Stimulated activated CD4-positive, alpha-beta T cell treated with anti-CD3 and anti-CD28 coated beads, Interleukin-2, amount 100 ng/mL, for 4 hours (primary cell): ENCODE measurements around the gene CNTNAP4.

Experiments
- DNase-seq: peaks from one replicate; pipeline ENCODE4 v3.0.0-alpha.2; 2020; ENCODE audit warnings: low read depth

The CNTNAP4 gene

DNA sequence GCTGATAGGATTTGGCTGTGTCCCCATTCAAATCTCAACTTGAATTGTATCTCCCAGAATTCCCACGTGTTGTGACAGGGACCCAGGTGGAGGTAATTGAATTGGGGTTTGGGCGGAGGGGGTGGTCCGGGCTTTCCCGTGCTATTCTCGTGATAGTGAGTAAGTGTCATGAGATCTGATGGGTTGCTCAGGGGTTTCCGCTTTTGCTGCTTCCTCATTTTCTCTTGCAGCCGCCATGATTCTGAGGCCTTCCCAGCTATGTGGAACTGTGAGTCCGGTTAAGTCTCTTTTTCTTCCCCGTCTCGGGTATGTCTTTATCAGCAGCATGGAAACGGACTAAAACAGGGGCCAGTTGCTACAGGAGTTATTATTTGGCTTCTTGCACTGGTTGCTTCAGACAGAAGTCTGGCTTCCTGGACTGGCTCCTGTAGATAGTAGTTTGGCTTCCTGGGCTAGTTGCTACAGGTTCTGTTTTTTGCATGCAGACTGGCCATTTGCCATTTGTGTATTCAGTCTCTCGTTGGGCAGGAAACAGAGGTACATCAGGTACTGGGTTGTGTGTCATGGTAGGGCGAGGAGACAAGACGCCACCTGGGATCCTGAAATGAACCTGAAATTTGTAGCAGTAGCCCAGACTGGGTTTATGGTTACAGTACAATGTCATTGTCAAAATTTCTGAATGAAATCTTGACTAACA is 32.6 kb downstream of the CNTNAP4 start:
- DNase-seq = no peak

DNA sequence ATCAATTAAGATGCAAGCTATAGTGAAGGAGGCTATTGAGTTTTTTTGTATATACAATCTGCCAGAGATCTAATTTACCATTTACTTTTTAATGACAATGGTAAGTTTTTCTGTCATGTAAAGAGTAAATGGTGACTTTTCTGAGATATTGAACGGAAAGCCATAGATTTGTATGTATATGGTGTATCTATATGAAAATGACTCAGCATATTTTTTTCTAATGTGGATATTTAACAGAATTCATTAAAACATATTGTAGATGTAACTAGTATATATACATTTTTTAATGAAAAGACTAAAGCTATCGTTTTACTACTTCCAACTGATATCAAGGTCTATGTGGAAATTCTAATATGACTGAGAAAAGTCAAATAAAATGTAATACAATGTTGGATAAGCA is 34.1 kb downstream of the CNTNAP4 start:
- DNase-seq = no peak

DNA sequence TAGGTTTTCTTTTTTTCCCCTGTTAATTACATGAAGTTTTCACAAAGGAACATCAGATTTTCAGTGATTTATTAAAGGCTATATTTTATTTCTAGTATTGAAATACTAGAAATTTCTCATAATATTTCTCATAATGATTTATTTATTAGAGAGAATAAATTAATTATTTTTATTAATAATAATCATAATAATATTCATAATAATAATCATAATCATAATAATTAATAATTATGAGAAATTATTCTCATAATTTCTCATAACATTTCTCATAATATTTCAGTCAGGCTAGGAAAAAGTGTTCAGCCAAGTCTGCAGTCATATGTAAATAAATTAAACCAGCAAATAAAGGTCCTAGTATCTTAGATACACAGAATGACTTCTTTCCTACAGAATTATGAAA is 41.4 kb downstream of the CNTNAP4 start:
- DNase-seq = no peak

DNA sequence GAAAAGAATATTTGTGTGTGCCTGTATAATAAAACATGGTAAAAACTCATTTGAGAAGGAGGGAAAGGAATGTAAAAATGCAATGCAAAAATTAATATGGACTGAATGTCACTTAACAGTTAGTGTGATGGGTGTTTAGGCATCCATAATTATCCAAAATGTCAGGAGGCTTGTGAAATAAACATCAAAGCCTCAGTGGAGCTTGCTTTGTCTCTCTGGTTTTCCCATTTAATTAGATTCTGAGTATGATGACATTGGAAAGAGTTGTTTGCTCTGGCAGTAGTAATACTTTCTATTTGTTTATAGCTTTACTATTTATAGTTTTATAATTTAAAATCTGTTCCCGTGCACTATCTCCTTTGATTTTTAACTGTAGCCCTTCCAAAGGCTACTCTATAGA is 51.9 kb downstream of the CNTNAP4 start:
- DNase-seq = no peak

DNA sequence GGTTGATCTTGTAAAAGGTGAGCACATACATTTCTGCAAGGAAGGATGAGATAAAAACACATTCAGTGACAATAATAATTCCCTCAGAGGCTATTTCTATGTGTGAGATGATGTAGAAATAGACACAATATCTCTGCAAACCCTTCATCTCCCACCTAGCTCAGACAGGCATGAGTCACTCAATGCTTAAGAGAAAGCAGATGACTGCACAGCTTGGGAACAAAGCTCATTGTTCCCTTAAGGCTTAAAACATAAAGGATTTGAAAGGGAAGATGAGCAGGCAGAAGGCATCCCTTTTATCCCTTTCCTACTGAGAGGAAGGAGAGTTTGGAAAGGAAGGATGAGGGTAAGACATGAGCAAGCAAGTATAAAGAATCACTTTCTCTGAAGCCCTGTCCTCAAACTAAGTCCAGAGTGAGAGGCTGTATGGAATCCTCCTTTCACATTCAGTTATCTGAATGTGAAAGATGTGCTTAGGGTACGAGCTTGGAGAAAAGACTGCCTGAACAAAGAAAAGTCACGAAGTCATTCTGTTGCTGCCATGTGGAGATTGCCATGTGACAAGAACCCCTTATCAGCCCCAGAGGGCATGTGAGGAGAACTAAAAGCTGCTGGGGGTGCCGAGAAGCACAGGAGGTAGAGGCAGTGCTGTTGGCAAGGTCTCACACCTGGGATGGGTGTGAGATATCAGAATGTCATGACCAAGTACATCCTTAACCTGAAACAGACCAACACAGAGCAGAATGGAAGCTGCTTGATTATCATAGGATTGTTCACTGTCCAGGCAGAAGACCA is 58.2 kb downstream of the CNTNAP4 start:
- no peak for DNase-seq

DNA sequence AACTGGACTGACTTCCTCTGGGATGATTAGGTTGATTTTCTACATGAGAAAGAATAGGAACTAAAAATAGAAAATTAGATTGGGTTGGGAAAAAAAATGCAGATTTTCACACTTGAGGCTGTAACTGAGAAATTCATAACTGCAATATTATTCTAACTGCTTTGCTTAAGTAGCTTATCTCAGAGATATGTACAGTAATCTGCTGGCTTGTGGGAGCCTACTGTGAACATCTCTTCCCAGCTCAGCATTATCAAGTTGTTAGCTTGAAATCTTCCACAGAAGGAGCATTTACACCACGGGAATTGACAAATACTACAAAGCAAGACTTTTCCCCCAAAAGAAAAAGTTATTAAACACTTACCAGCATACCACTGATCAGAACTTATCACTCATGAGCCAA is 58.9 kb downstream of the CNTNAP4 start:
- DNase-seq = no peak

DNA sequence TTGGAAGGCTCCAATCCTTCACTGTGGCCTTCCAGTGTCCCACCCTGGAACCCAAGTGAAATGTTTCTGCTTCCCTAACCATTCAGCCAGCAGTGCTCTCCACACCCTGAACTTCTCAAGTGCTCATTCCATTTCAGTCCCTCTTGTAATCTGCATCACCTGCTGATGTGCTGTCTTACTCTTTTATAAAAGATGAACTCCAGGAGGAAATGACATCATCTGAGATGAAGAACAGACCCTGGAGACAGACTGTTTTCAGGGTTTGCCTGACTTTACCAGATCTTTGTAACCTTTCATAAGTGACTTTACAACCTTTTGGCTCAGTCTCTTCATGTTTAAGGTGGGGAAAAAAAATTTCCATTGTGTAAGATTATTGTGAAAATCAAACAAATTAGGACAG is 61.3 kb downstream of the CNTNAP4 start:
- DNase-seq = no peak

DNA sequence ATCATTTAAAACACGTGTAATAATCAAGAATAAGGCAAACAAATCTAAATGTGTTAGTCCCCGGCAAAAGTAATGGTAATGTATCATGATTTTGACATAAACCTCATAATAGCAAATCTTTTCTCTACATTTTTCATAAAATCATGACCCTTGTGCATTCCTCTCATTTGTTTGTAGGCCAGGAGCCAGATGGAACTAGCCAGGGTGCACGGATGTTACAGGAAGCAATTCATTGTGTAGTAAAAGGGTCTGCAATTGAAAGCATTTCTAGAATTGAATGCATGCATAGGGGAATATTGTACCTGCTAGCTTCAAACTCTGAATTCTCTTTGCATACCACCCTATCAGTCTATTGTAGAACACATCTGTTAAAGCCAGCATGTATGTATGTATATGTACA is 66.6 kb downstream of the CNTNAP4 start:
- DNase-seq = no peak

DNA sequence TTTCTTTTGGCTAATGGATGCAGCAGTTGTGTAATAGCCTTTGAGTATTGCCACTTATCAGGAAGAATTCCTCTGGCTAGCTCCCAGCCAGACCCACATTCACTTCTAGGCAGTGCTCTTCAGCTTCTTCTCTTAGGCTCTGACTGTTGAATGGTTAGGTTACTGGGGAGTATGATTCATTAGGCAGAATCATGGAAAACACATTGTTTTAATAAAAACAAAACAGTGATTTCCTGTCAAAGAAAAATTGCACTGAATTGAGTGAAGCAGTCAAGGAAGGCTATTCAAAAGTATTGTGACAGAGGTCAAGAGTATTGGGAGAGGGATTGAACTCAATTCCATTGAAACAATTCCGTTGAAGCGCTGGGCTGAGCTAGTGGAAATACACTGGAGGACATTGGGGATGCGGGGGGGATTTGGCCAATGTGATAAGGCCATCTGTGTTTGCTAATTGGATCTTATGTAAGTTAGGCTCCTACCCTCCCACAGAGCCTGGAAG is 68.0 kb downstream of the CNTNAP4 start:
- no peak for DNase-seq

DNA sequence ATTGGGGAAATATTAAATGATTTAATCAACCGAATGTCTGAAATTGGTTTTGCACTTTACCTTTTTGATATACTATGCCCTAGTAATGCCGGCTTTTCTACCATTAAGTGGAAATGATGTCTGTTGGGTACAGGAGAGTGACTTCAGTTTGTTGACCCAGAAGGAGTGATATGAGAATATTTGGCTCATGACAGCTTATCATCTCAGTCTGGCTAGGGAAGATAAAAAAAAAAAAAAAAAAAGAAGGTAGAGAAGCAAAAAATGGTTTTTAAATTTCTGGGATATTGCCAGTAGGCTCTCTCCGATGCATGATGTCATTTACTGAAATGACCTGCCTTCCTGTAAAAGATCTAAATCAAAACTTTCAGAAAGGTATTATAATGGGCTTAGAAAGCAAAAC is 69.0 kb downstream of the CNTNAP4 start:
- DNase-seq = no peak

DNA sequence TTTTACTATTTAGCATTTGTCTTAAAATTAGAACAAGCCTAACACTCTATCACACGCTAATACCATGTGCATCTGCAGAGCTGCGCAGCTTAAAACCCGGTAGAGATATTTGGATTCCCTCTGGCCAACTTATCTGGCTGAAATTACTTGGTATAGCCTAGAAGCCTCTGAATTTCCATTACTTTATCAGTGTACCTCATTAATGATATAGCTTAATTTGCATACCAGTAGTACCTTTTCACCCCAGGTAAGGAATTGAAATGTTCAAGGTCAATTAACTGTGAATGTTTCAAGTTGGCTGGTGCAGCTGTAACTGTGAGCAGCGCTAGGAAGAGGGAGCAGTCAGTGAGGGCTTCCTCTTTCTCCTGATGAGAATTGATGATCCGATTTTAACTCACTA is 74.2 kb downstream of the CNTNAP4 start:
- no peak for DNase-seq

DNA sequence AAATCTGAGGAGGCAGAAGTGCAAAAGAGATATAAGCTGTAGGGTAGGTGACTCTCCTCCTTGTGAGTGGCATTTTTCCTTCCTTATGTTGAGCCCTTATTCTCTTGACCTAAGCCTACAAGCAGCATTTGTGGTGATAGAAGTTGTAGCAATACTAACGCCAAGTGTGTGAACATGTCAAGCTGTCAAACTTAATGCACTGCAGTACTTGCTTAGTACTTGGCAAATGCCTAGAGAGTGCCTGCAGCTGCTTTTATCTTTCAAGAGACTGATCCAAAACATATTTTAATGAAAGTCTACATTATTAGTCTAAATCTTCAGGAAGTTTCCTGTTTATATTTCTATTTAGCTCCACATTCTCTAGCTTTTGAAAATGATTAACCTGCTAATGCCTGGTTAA is 83.2 kb downstream of the CNTNAP4 start:
- DNase-seq = no peak

DNA sequence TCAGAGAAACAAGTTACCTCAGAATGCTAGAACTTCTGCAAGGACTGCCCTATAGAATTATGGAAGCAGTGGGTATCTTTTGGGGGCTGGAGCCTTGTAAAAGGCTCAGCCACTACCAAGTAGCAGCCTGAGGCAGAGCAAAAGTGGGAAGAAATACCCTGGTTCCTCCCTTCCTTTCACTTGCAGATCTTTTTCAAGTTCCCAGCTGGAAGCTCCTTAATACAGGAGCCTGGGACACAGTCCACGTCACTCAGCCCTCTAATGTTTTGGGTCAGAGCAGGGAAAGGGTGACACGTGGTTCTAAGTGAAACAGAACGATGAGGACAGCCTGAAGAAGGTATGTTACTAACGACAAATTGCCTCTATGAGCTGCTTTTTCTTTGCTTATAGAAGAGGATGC is 93.1 kb downstream of the CNTNAP4 start:
- DNase-seq = no peak

DNA sequence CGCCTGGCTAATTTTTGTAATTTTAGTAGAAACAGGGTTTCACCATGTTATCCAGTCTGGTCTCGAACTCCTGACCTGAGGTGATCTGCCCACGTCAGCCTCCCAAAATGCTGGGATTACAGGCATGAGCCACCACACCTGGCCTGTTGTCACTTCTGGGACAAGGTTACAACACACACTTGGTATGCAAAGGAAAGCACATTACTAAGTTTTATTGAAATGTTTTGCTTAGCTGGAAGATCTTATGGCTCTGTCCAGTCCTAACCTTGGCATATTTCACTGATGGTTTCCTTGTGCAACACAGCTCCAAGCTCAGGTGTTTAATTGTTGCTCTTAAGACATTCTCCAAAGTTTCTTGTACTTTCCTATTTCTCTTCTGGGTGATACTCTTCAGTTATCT is 94.2 kb downstream of the CNTNAP4 start:
- no peak for DNase-seq

DNA sequence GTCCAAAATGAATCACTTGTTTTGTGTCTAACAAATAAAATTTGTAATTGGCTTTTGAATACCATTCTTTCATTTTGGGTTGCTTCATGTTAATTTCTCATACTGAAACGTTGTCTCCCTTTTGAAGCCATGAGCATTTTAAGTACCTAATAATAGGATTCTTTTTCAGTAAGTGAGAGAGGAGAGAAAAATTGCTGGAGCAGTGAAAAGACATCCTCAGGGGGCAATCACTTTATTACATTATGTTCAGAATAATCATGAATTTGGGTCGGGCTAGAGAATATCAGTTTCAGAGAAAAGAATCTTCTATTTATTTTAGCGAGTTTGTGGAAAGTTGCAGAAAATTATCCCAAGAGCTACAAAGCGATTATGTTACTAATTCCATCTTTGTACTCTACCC is 96.8 kb downstream of the CNTNAP4 start:
- no peak for DNase-seq

DNA sequence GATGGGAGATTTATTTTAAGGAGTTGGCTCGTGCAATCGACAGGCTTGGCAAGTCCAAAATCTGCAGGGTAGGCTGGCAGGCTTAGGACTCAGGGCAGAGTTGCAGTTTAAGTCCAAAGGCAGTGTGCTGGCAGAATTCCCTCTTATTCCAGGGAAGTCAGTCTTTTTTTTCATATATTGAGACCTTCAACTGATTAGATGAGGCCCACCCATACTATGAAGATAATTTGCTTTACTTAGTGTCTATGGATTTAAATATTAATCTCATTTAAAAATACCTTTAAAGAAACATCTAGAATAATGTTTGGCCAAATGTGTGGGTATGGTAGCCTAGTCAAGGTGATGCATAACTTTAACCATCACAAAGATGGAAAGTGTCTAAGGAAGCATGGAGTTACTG is 99.8 kb downstream of the CNTNAP4 start:
- no peak for DNase-seq

DNA sequence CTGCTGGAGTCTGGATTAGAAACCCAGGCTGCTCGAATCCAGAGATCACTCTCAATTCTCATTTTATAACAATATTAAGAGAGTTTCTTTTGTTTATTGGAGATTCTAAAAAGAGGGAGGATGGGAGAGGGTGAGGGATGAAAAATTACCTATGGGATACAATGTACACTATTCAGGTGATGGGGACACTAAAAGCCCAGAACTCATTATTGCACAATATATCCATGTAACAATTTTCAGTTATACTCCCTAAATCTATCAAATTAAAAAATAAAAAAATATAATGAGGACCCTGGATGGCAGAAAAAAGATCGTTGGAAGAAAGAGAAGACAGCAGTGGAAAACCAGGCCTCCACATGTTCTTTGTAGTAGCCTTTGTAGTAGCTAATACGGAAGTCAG is 100.8 kb downstream of the CNTNAP4 start:
- no peak for DNase-seq

DNA sequence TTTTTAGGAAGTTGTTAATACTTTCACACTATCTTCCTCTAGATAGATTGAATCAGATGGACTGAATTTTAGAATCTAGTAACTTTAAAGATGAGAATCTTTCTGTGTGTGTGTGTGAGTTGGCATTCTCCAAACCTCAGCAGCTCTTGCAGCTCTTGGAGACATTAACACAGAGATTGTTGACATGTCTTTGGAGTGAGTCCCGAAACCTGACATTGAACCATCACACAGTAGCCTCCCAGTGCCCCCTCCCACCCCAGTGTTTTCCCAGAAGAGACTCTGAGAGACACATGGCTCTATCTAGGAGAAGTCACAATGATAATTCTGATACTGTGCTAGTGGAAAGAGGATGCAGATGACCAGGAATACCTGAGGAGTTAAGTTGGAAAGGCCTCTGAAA is 103.9 kb downstream of the CNTNAP4 start:
- DNase-seq = no peak

DNA sequence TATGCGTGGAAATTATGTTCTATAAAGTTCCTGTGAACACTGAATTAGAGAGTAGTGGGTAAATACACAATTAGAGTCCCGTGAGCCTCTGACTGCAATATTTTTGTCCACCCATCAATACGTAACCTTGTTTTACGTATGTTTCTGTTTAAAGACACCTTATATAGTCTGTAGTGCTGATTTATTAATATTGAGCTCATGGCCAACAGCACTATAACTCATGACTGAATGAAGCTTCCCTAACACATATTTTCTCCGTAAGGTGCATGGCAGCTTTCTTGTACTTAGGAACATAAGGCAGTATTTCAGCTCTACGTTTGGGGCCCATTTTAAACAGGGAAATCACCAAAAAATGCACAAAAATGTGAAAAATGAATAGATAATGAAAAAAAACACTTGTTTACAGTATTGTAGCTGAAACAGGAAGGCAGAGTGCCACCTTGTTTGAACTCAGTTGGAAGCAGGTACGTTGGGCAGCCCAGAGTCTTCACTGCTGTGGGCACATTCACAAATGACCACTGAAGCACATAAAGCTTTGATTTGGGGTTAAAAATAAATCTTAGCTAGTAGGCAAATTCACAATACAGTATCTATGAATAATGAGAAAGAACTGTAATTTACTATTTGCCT is 108.5 kb downstream of the CNTNAP4 start:
- DNase-seq = no peak

DNA sequence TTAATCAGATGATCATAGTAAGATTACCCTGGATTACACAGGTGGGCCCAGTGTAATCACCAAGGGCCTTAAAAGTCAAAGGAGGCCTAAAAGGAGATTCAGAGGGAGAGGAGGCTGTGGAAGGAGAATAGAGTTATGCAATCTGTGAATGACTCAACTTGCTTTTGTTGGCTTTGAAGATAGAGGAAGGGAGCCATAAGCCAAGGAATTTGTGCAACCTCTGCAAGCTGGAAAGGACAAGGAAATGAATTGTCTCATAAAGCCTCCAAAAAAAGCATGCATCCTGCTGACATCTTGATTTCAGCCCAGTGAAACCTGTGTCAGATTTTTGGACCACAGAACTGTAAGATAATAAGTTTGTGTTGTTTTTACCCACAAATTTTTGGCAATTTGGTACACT is 109.6 kb downstream of the CNTNAP4 start:
- no peak for DNase-seq

DNA sequence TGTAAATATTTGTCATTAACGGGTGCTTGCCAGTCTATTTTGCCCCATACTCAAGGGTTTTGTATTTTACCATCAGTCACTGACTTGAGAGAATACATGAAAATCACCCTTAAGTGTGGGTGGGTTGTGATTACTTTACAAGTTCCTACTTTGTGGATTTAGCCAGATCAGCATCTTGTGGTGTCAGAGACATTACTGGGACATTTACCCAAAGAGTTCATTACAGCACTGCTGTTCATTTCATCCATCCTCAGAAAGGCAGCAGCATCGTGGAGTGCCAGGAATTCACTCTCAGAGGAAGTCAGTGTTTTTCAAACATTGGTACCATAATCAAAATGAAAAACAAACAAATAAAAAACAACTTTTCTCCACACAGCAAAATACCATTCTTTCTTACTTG is 110.8 kb downstream of the CNTNAP4 start:
- DNase-seq = no peak

DNA sequence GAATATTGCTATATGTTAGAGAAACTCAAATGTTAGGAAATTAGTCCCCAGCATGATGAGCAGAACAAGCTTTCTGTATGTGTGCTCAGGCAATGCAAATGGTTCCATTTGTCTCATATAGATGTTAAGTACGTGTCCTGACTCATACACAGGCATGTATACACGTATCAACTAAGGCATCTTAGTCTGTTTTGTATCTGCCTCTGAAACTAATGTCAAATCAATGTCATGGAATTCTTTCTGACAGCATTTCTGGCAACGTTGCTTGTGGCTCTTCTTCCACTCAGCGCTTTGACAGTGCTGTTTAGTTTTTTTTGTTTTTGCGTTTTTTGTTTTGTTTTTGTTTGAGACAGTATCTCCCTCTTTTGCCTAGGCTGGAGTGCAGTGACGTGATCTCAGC is 111.9 kb downstream of the CNTNAP4 start:
- no peak for DNase-seq

DNA sequence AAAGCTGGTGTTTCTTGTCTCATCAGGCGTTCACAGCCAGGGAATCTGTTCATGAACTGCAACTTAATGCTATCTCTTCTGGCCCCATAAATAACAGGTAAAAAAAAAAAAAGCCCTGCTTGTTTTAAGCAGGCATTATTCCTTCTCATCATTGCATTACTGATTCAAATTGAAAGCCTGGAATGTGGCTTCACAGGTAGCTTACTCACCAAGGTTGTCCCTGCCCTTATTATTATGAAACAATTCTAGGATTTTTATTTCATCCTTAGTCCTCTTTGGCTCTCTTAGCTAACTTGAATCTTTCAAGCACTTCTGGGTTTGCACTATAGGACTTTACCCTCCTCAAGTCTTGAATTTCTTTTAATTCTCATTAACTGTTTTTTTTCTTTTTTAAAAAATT is 113.3 kb downstream of the CNTNAP4 start:
- no peak for DNase-seq
